GM21390 (cell line): ENCODE data around the gene KMT2A.
A peak's percentile ranks its signal among the peaks of the same experiment; 100 is the strongest.
"Not testable (repeated sequence)": the region's sequence is repeated elsewhere in the genome, so short reads cannot be mapped to it uniquely, and the experiment has no call there.

ENCODE experiments used
- ATAC-seq: cut with Tn5 transposase; IDR thresholded peaks from one replicate; pipeline ENCODE4 v1.9.1; 2021; ENCODE audit not compliant: unreplicated experiment

The KMT2A gene

DNA sequence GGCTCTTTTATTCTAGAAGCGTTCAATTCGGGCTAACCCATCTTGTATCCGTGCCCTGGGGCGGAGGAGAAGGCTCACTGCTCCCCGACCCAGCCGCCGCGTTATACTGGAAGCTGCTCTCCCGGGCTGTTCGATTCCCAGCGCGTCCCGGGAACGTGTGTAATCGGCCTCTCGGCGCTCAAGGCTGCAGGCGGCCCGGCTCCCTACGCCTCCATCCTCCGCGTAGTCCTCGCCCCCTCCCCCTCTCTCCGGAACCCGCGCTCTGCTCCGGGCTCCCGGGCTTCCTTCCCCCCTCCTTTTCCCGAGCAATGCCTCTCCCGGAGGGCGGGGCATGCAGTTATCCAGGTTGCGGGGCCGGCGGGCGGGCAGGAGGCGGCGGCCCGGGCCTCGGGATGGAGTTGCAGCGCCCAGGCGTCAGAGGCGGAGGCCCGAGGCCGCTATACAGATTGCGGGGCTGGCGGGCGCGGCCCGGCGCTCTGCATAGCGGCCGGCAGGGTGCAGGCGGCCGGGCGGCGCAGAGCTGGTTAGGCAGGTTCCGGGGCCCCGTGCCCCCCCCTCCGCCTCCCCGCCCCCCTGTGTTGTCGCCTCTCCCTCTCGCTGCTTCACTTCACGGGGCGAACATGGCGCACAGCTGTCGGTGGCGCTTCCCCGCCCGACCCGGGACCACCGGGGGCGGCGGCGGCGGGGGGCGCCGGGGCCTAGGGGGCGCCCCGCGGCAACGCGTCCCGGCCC is at the start of gene KMT2A:
TSS of gene KMT2A (plus strand) at position 600 of the 732 bp plus-strand sequence. CDS start at position 621, 21 bp downstream.
- ATAC-seq = peak; percentile 42

DNA sequence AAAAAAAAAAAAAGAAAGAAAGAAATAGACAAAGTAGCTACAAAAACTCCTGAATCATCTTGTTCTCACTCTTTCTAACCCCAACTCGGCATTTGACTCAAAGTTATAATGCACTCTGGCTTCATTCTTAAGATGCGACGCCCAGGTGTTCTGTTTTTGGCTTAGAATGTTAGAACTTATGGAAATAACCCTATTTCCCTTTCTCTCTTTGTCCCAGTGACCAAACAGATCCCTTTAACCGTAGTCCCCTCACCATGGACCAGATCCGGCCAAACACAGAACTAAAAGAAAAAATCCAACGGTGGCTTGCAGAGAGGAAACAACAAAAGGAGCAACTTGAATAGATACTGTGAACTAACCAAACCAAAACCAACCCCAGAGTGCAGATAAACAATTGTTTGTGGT is 40.2 kb upstream of the KMT2A start:
- ATAC-seq = no peak

DNA sequence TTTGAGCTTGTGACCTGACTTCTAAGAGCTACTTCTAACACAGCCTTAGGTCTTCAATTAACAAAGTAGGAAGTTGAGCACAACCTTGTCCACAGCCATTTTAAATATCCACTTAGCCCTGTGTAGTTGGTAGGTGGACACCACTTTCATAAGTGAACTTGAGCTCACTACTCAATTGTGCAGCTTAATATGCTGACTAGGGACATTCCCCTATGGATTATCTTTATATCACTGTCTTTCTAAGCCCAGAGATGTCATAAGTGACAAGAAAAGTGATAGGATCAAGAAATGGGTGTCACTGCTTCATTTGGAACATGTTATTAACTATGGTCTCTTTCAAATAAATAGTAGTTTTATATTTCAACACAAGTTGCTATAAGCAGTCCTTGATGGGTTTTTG is 38.8 kb upstream of the KMT2A start:
- ATAC-seq = no peak

DNA sequence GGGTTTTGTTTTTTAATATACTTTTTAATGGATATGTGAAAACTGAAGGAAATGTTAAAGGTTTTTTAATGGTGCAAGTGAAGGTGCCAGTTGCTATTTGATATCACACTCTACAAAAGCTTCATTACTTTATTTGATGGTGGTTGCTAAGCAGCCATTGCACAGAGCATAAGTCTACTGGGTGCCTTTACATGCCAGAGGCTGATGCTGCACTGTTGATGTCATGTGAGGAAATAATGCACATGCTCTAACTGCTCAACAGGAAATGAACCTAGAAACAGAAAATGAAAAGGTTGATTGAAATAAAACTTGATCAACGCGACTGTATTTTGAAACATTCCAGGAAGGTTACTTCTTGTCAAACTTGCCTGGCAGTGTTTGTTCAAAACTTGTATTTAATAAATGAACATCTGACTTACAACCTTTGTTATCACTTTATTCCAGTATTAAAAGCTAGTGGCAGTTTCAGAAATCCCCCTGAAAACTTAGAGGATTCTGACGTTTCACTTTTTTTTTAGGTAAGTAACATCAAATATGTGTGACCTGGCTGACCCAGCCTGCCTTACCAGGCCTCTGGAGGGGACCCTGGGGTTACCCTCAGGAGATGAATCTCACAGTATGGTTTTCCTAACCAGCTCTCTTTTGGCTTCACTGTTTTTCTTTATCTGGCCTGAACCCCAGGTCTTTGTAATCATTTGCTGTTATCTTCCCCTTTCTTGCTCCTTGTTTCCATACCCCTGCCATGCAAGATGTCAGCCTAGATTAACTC is 37.3 kb upstream of the KMT2A start:
- peak; percentile 40 for ATAC-seq

DNA sequence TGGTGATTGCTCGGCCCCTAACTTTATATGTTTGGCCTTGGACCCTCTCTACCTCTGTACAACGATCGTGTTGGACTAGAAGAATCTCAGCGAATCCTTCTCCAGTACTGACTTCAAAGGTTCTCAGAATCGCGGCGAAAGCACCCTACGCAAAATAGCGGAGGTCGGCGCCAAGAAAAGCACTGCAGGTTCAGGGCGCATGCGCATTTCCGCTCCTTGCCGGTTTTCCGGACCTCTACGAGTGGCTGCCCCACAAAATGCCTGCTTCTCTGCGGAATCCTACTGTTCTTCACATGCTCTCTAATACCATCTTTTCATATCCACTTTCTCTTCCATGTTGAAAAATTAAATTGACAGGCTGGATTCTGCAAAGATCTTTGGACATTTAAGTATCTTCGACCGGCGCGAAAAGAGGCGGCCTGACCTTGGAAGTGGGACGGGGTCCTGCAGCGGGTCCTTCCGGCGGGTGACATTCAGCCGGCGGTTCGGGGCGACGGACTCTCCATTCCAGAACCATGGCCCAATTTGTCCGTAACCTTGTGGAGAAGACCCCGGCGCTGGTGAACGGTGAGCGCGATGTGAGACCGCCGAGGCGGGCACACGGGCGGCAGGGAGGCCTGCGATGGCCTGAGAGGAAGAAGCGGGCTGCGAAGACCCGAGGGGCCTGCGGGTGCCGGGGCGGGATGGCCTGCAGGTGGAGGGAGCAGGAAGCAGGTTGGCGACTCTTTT is 35.0 kb upstream of the KMT2A start, which contains the start of gene ATP5MG:
TSS of gene ATP5MG (plus strand) at position 456 of the 729 bp plus-strand sequence. CDS start at position 516, 60 bp downstream.
- peak; percentile 68 for ATAC-seq

DNA sequence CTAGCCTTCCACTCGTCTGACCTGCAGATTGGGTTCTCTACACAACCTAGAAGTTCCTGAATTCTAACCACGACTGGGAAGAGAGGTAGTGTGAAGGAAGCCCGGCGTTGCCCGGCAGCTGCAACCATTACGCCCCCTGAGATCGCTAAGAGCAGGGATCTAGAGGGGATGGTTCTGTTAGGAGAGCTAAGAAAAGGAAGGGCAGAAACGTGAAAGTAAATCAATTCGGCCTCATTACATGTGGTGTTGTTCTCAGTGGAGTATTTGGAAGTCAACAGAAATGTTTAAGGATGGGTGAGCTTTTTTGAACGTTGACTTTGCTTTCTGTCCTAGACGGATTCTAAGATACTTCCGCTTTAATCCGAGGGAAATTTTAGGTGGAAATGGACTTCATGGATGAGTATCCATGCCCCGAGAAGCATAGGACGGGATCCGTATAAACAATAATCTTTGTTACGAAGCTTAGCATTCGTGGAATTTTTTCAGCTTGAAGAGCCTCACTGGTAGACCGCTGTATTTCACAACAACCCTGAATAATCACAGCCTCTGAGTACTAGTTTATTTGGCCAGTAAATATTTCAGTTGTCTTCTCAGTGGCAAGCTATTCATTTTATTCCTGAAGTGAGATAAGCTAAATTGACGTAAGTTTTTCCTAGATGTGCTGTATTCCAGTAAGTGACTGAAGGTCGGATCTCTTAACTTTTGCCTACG is 34.3 kb upstream of the KMT2A start:
- peak; percentile 6 for ATAC-seq

DNA sequence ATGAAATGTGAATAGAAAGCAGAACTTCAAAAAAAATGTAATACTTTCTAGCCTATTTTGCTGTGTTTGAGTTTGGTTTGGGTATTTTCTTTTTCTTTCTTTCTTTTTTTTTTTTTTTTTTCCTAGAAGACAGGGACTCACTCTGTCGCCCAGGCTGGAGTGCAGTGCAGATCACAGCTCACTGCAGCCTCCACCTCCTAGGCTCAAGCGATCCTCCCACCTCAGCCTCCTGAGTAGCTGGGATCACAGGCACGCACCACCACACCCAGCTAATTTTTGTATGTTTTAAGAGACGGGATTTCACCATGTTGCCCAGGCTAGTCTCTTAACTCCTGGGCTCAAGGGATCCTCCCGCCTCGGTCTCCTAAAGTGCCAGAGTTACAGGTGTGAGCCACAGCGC is 33.7 kb upstream of the KMT2A start:
- not testable (repeated sequence) for ATAC-seq

DNA sequence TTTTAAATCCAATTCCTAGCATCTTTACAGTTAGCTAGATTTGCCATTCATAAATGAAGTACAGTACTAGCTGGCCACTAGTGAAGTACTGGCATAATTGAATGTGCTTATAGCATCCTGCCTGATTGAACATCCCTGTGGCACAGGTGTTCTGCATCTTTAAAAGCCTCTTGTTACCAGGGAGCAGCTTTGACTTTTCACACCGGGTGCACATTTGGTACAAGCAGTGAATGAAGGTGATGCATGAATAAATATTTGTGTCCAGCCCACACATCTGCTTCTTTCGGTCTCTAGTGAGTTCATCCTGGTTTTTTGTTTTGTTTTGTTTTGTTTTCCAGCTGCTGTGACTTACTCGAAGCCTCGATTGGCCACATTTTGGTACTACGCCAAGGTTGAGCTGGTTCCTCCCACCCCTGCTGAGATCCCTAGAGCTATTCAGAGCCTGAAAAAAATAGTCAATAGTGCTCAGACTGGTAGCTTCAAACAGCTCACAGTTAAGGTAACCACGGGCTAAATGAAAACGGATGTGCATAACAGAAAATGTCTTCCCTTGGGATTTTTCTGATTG is 29.6 kb upstream of the KMT2A start:
- ATAC-seq = no peak

DNA sequence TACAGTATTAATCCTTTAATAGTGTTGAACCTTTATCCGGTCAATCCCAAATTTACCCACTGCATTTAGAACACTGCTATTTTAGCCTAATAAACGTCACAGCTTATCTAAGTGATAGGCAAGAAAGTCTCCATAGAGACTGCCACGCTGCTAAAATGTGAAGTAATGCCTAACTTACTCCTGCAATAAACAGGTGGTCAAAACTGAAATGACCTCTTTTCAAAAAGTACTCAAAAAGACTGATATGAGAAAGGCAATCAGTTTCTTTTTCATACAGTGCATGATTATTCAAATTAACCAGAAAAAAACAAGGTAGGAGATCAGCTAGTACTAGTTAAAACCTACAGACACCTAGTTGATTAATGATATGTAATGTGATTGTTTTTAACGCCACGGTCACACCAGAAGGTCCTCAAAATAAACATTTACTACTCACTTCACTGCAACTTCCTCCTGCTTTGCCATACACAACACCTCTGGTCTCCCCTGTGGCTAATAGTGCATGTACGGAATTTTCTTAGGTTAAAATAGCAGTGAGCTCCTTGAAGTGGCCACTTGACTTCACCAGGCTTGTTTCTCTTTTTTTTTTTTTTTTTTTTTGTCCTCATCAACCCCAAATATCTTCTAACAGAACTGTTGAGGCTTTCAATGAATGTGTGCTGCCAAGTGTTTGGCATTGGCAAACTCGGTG is 26.1 kb upstream of the KMT2A start:
- peak; percentile 67 for ATAC-seq

DNA sequence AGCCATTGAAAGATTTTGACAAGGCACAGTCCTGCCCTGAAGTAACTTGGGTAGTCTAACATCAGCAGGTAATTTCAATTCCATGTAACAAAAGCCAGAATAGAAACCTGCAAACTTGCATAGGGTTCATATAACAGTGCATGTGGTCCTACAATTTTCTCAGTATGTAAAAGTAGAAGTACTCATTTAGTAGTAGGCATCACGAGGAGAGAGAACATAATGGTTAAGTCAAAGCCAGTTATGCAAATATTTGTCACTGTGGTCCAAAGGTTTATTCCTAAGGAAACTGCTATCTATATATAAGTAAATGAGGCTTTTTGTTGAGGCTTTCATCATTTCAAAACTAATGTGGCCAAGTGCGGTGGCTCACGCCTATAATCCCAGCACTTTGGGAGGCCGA is 24.8 kb upstream of the KMT2A start:
- ATAC-seq = no peak

DNA sequence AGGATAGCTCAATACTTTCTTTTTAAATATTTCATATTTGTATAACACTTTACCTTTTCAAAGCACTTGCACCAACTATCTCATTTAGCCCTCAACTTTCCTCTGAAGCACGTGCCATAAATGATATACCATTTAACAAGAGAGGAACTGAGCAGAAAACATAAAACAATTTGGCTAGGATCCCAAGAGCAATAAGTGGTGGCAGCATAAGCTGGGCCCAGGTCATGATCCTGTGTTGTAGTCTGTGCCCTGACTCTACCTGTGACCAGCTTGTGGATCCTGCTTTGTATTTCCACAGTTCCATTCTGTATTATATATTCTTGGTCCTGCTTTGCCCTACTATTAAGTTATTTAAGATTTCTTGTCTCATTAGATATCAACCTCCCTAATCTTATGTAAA is 23.4 kb upstream of the KMT2A start:
- no peak for ATAC-seq

DNA sequence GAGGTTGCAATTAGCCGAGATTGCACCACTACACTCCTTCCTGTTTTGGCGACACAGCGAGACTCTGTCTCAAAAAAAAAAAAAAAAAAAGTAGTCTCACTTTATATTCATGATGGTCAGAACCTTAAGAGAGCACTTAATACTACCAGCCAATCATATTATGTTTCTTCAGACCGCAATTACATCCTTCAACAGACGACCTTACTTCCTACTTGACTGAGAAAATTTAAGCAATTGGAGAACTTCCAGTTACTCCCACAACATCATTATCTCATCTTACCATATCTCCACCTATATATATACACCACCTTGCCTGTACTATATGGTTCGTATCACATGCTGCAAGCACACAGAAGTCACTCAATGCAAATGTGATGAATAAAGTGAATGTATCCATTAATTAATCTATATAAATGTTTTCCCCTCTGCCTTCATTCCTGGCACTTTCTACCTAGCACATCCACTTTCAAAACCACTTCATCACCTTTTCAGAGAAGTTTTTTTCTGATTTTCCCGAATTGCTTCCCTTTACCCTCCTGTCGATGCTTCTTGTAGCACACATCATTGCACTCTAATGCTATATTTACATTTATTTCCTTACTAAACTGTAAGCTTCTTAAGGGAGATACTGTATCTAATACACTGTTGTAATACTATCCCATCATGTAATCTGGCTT is 21.1 kb upstream of the KMT2A start:
- ATAC-seq = no peak

DNA sequence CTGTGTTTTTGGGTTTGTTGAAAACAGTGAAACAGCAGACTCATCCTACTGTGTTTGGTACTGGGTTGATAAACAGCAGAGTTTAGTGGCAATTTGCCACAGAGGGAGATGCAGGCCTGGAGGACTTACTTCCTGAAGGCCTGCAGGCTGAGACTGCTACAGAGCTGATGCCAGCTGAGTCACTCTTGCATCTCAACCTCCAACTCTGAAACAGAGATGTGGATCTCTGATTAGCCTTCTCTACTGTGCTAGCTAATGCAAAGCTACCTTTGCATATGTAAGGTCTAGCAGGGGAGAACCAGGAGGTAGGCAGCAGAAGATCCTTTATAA is 20.6 kb upstream of the KMT2A start:
- ATAC-seq = no peak

DNA sequence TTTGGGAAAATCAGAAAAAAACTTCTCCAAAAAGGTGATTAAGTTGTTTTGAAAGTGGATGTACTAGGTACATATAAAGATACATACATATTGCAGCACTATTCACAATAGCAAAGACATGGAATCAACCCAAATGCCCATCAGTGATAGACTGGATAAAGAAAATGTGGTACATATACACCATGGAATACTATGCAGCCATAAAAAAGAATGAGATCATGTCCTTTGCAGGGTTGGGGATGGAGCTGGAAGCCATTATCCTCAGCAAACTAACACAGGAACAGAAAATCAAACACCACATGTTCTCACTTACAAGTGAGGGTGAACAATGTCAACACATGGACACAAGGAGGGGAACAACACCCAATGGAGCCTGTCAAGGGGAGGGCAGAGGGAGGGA is 19.4 kb upstream of the KMT2A start:
- ATAC-seq = not testable (repeated sequence)

DNA sequence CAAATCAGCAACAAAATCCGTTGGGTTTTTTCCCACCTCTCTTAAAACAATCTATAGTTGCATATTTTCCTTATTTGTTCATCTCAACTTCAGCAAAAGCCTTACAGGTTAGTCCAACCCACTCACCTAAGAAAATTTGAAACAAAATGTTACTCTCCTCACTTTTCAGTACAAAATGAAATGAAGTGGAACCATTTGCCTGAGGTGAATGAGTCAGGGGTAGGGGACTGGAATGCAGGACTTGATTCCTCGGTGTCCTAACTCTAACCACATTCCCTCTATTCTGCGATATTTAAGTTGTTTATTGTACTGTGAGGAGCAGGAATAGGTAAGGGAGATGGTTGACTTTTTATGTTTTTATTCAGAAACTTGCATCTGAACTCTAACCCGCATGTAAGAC is 18.5 kb upstream of the KMT2A start:
- no peak for ATAC-seq

DNA sequence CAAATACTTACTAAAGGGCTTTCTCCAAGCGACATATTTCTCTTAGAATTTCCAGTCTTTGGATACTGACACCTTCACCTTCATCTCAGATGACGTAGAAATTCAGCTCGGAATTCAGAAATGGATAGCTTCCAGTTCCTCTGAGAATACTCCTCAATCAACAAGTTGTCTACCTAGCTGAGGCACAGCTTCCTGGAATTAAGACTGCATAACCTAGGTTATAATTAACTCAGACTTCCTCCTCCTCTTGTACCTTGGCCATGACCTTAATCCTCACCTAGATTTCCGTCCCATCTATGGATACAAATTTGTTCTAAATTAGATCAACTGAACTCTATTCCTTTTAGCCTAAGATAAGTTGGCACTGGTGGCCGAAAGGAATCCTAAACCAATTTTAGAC is 17.5 kb upstream of the KMT2A start:
- no peak for ATAC-seq

DNA sequence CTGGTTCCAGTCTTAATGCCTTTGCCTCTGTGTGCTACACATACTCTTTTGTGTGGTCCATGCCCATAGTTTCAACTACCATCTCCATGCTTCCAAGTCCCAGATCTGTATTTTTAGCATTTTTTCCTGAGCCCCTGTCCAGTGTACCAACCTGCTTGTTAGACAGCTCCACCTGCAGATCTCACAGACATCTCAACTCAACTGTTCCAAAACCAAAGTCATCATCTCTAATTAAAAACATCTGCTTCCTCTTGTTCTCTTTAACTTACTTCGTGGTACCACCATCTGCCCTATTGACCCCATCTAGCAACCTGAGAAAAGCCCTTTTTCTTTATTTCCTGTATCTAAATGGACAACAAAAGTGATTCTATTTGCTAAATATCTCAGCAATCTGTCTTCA is 8.6 kb upstream of the KMT2A start:
- no peak for ATAC-seq

DNA sequence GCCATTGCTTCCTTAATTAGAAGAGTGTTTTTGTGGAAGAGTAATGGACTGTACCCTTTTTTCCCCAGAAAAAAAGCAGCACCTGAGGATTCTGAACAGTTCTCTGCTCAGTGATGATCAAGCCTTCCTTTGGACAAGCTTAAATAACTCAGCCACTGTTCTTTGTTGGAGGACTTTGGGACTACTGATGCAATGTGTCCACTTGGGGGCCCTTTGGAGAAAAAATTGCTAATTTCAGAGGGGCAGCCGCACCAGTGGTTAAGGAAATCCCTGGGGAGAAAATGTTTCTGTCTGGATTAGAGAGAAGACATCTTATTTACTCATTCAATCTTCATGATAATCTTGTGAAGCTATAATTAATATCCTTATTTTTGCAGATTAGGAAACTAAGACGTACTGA is 5.3 kb upstream of the KMT2A start:
- ATAC-seq = no peak

DNA sequence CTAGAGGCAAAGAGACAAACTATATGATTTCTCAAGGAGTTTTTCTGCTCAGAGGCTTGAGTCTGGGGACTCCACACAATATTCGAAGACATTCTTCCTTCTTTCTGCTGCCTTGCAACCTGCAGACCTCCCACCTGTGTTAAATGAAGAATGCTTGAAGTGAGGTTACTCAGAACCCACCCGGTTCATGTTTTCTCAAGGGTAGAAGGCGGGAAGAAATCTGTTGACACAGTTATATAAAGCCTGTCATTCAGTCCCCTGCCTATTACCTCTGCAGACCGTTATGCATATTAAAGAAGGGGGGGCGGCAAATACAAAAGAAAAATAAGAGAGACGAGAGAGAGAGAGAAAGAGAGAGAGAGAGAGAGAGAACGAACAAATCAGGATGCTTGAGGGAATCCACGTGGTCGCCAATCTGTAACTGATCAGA is 2.2 kb upstream of the KMT2A start:
- ATAC-seq = no peak
